ENCODE data around the gene ZNF516.

The ZNF516 gene

GRCh38 chr18:76466410-76466991 lies 28.5 kb downstream of the ZNF516 start:
- DNase-seq, result no peak

- DNase-seq, result no peak
Observed at GRCh38 chr18:76465630-76466409, 29.2 kb downstream of the ZNF516 start.

GRCh38 chr18:76464281-76465259 lies 30.5 kb downstream of the ZNF516 start:
- DNase-seq, result no peak

GRCh38 chr18:76463872-76464271 lies 31.2 kb downstream of the ZNF516 start:
- no peak for DNase-seq

DNA sequence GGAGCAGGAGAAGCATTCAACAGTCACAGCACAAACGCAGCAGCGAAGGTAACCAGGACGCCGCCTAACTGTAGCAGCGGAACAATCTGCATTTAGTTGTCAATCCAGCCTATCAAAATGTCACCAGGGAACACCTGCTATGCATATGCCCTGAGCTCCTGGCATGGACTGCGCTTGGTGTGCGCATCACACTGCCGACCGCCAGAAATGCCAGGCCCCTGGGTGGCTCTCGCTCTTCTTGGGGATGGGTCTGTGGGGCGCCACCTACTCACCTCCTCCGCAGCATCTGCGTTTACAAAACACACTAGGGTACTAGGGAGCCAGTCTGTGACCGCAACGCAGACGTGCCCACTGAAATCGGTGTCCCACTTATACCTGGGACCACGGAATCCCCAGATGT lies 31.7 kb downstream of the ZNF516 start:
- no peak for DNase-seq

GRCh38 chr18:76462326-76462694 lies 32.7 kb downstream of the ZNF516 start:
- no peak for DNase-seq

- DNase-seq, result no peak
Observed at GRCh38 chr18:76461692-76462325, 33.2 kb downstream of the ZNF516 start.

DNA sequence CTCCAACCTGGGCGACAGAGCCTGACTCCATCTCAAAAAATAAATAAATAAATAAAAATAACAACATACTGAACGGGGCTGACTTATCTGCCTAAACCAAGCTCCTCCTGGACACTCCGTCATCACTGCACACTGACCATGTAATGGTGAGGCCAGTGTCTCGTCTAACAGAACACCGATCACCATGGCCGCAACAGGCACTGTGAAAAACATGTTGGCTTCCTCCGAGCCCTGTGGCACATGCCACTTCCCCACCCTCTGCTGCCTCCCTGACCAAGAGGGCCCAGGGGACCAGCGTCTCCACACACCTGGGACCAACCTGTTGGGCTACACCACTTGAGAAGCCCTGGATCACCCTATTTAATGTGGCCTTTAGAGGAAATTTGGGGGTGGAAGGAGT lies 33.9 kb downstream of the ZNF516 start:
- DNase-seq, result no peak

GRCh38 chr18:76460482-76460881 lies 34.6 kb downstream of the ZNF516 start:
- DNase-seq, result no peak

- no peak for DNase-seq
Observed at GRCh38 chr18:76459687-76460350, 35.2 kb downstream of the ZNF516 start.

GRCh38 chr18:76459312-76459686 lies 35.7 kb downstream of the ZNF516 start:
- no peak for DNase-seq

- no peak for DNase-seq
Observed at GRCh38 chr18:76458522-76459311, 36.3 kb downstream of the ZNF516 start.

- no peak for DNase-seq
Observed at GRCh38 chr18:76457957-76458356, 37.1 kb downstream of the ZNF516 start.

DNA sequence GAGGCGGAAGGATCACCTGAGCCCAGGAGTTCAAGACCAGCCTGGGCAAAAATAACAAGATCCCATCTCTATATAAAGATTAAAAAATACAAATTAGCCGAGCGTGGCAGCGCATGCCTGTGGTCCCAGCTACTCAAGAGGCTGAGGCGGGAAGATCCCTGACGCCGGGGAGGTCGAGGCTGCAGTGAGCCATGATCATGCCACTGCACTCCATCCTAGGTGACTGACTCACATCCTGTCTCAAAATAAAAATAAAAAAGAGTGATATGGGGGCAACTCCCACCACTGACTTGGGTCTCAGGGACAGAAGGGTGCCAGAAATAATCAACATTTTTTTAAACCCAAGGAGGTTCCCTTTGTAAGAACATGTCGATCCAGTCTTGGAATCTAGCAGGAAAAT lies 37.6 kb downstream of the ZNF516 start:
- no peak for DNase-seq

DNA sequence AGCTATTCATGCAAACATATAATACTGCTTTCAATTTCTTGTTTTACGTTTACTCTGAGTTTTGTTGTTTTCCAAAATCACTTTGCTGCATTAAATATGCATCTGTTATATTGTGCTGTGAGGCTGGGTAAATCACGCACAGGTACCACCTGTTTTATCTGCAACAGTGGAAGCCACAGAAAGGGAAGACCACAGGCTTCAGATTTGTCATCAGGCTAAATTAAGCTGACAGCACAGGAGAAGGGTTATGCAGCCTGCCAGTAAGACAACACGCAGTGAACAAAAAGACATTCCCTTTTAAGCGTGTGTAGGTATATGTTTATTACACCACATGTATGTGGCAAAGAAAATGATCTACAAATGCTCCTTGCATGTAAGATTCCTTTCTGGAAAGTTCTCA lies 38.2 kb downstream of the ZNF516 start:
- no peak for DNase-seq

DNA sequence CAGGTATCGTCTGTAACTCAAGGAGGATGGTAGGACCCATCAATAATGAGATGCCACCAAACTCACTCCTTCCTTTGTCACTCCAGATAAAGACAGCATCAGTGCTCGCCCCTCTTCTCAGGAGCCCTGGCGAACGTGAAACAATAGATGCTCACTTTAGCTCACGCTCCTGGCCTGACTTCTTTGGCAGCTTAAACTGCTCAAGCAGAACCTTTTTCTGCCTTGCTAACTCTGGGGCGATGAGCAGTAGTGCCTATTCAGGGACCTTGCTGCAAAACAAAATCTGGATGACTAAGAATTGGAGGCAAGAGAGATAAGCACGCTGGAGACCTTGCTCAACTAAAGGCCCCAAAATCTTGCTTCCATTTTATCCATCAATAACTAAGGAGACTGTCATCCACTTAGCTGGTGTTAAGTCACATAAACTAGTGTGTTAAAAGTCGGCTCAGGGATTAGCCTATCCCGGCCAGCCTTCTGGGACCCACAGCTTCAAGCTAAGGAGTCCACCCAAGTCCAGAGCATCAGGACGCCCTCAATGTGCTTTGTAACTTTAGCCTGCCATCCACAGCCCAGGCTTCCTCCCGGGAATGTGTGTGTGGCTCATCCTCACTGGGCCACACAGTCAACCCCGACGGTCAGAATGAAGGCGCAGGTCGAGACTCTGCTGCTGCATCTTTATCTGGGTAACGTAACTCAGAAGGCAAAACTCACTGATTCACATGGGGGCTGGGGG lies 38.9 kb downstream of the ZNF516 start:
- DNase-seq, result no peak

GRCh38 chr18:76455003-76455676 lies 39.9 kb downstream of the ZNF516 start:
- DNase-seq, result no peak

DNA sequence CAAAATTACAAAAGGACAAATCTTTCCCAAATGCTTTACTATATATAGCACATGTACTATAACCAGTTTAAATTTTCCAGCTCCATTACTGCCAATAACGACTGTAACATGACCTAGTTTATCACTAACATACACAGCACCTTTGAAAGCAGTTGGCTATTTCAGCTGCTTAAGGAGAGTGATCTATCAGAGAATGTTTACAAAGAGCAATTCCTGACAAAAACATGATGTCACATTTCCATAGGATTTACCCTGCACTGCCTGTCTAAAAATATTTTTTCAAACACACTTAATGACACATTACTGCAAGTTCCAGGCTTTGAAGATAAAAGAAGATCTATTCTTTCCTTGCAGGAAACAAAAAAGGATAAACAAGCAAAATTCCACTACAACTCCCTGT lies 40.6 kb downstream of the ZNF516 start:
- DNase-seq, result no peak

GRCh38 chr18:76453932-76454331 lies 41.1 kb downstream of the ZNF516 start:
- DNase-seq, result no peak

- no peak for DNase-seq
Observed at GRCh38 chr18:76453057-76453561, 41.9 kb downstream of the ZNF516 start.

Measured in activated CD4-positive, alpha-beta T cell treated with anti-CD3 and anti-CD28 coated beads for 1 hour (primary cell).